ENCODE measurements around the gene SLC13A4.

DNA sequence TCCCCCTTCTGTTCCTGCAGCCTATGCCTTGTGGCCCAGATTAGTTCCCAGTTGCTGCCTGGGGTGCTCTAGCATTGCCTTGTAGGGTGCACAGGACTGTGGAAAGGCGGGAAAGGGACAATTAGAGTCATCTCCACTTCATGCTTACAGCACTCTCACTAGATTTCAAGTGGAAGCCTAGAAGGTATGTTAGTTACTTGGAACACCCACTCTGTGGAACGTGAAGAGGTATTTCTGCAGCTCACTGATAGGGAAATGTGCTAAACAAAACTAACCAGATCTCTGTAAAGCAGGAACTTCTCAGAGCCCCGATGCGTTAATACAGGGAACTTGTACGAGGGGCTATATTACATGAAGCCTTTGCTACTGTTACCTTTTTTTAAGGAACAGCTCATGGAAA lies 46.2 kb downstream of the SLC13A4 start:
- TF ChIP-seq POLR2A (IDR thresholded peaks at IDR 0.05; ENCODE audit: low read depth, low read length) (no peak), POLR2AphosphoS5 (IDR thresholded peaks at IDR 0.05; ENCODE audit: low read depth, low read length) (no peak), TAF1 (IDR thresholded peaks at IDR 0.05; ENCODE audit: low read depth, low read length) (no peak), SPI1 (IDR thresholded peaks at IDR 0.05; ENCODE audit: low read depth, low read length) (no peak), POU2F2 (IDR thresholded peaks at IDR 0.05; ENCODE audit: low read depth, low read length) (no peak)

Data from GM12891 (cell line).